Neural progenitor cell (in vitro differentiated cells): ENCODE measurements around the gene OFD1. TPM values are rescaled to one million over a fixed set of nuclear protein-coding genes. Genes with fewer than 3 reads are reported as not detected.

Source experiments
- DNase-seq: peaks from one replicate; pipeline ENCODE4 v3.0.0-alpha.2; 2016; ENCODE audit warnings: low spot score
- H2AFZ ChIP-seq: fragments of 200-600 bp; sonication (generic); replicated peaks from 2 replicates; pipeline ENCODE4 v1.6.1; 2016; ENCODE audit warnings: antibody characterized with exemption
- H3F3A ChIP-seq: fragments of 200-600 bp; sonication (generic); 2 replicates; pipeline ENCODE4 v1.6.1; 2016; ENCODE audit warnings: antibody characterized with exemption, low read depth
- H3K27ac ChIP-seq: fragments of 200-600 bp; sonication (generic); 2 replicates; pipeline ENCODE4 v1.5.1; 2016; ENCODE audit warnings: mild to moderate bottlenecking
- H3K27me3 ChIP-seq: fragments of 200-600 bp; sonication (generic); 2 replicates; pipeline ENCODE4 v1.6.1; 2016; ENCODE audit warnings: mild to moderate bottlenecking, moderate library complexity
- H3K36me3 ChIP-seq: fragments of 200-600 bp; sonication (generic); 2 replicates; pipeline ENCODE4 v1.5.1; 2016
- H3K4me1 ChIP-seq: fragments of 200-600 bp; sonication (generic); 2 replicates; pipeline ENCODE4 v1.6.1; 2016; ENCODE audit warnings: mixed run types
- H3K4me2 ChIP-seq: fragments of 200-600 bp; sonication (generic); 2 replicates; pipeline ENCODE4 v1.6.1; 2016
- H3K4me3 ChIP-seq: fragments of 200-600 bp; sonication (generic); 2 replicates; pipeline ENCODE4 v1.5.1; 2016
- H3K79me2 ChIP-seq: fragments of 200-600 bp; sonication (generic); 2 replicates; pipeline ENCODE4 v1.6.1; 2016; ENCODE audit warnings: low read depth
- H3K9ac ChIP-seq: fragments of 200-600 bp; sonication (generic); 2 replicates; pipeline ENCODE4 v1.6.1; 2016
- H3K9me3 ChIP-seq: fragments of 200-600 bp; sonication (generic); 2 replicates; pipeline ENCODE4 v1.5.1; 2016; ENCODE audit warnings: low read depth
- H4K20me1 ChIP-seq: fragments of 200-600 bp; sonication (generic); 2 replicates; pipeline ENCODE4 v1.6.1; 2016; ENCODE audit warnings: low read depth
- H3K27ac Mint-ChIP-seq: 3 replicates; pipeline ENCODE4 v1.8.0; 2021; ENCODE audit warnings: mixed read lengths
- H3K27me3 Mint-ChIP-seq: 2 replicates; pipeline ENCODE4 v1.8.0; 2022; ENCODE audit warnings: low read depth, mild to moderate bottlenecking, inconsistent platforms, moderate library complexity, mixed read lengths; ENCODE audit not compliant: insufficient read depth
- H3K36me3 Mint-ChIP-seq: 3 replicates; pipeline ENCODE4 v1.8.0; 2021; ENCODE audit warnings: mixed read lengths
- H3K4me1 Mint-ChIP-seq: 3 replicates; pipeline ENCODE4 v1.8.0; 2021; ENCODE audit warnings: mixed read lengths
- H3K4me3 Mint-ChIP-seq: 3 replicates; pipeline ENCODE4 v1.8.0; 2021; ENCODE audit warnings: mild to moderate bottlenecking, moderate library complexity, mixed read lengths
- H3K9me3 Mint-ChIP-seq: 3 replicates; pipeline ENCODE4 v1.8.0; 2020; ENCODE audit warnings: mixed read lengths
- CTCF ChIP-seq: fragments of 200-600 bp; sonication (generic); IDR thresholded peaks from 2 replicates; pipeline ENCODE4 v1.5.1; 2017; ENCODE audit warnings: antibody characterized with exemption, mild to moderate bottlenecking
- EZH2 ChIP-seq: fragments of 200-600 bp; sonication (generic); IDR thresholded peaks from 2 replicates; pipeline ENCODE4 v1.6.1; 2017; ENCODE audit warnings: antibody characterized with exemption, mild to moderate bottlenecking, moderate library complexity
- EZH2phosphoT487 ChIP-seq: fragments of 200-600 bp; sonication (generic); IDR thresholded peaks from 2 replicates; pipeline ENCODE4 v1.6.1; 2017; ENCODE audit warnings: antibody characterized with exemption
- total RNA-seq: library from RNA; depleted of rRNA; stranded (reverse); fragments of >200 nt; gene quantifications from 2 replicates; pipeline ENCODE4 v1.2.3, GENCODE V29; 2015; ENCODE audit warnings: low replicate concordance

Gene OFD1
- total RNA-seq, 1 donor from 2014 or later, result 36.0 TPM

GRCh38 chrX:13703135-13703534 lies 31.4 kb upstream of the OFD1 start:
- peaks cover 9% of the 10 kb centered on the region for H3K4me1 ChIP-seq
- peaks cover 2% of the 10 kb centered on the region for H3K9me3 Mint-ChIP-seq
- no peak overlapping the region for H3K27ac ChIP-seq
- H3K4me3 ChIP-seq, result no peak overlapping the region
- no peaks in the 10 kb centered on the region for H3F3A ChIP-seq
- H2AFZ ChIP-seq, result no peak overlapping the region
- H3K36me3 ChIP-seq, result no peaks in the 10 kb centered on the region
- no peaks in the 10 kb centered on the region for H3K4me1 Mint-ChIP-seq
- no peaks in the 10 kb centered on the region for H3K27me3 ChIP-seq
- H3K27ac Mint-ChIP-seq, result no peak overlapping the region
- peaks cover 9% of the 10 kb centered on the region for H3K36me3 Mint-ChIP-seq
- TF ChIP-seq EZH2phosphoT487, result no peak
- H3K9me3 ChIP-seq, result no peaks in the 10 kb centered on the region
- H3K4me3 Mint-ChIP-seq, result no peak overlapping the region
- peaks cover 73% of the 10 kb centered on the region for H3K79me2 ChIP-seq
- H3K4me2 ChIP-seq, result no peak overlapping the region
- no peak for DNase-seq
- H4K20me1 ChIP-seq, result peaks cover 67% of the 10 kb centered on the region
- no peak overlapping the region for H3K9ac ChIP-seq
- no peaks in the 10 kb centered on the region for H3K27me3 Mint-ChIP-seq

- no peaks in the 10 kb centered on the region for H3K27me3 ChIP-seq
- DNase-seq, result no peak
- H3K36me3 ChIP-seq, result no peaks in the 10 kb centered on the region
- Mint-ChIP-seq H3K27me3 (no peaks in the 10 kb centered on the region), H3K36me3 (peaks cover 9% of the 10 kb centered on the region), H3K27ac (no peak overlapping the region), H3K9me3 (peaks cover 2% of the 10 kb centered on the region), H3K4me1 (no peaks in the 10 kb centered on the region), H3K4me3 (no peak overlapping the region)
- H4K20me1 ChIP-seq, result peaks cover 62% of the 10 kb centered on the region
- H2AFZ ChIP-seq, result no peak overlapping the region
- no peak overlapping the region for H3K27ac ChIP-seq
- H3K9ac ChIP-seq, result no peak overlapping the region
- no peaks in the 10 kb centered on the region for H3K9me3 ChIP-seq
- no peak overlapping the region for H3K4me3 ChIP-seq
- TF ChIP-seq EZH2phosphoT487 (no peak), CTCF (no peak), EZH2 (no peak)
- peaks cover 9% of the 10 kb centered on the region for H3K4me1 ChIP-seq
- H3K4me2 ChIP-seq, result no peak overlapping the region
- peaks cover 68% of the 10 kb centered on the region for H3K79me2 ChIP-seq
- H3F3A ChIP-seq, result no peaks in the 10 kb centered on the region
Observed at GRCh38 chrX:13703589-13703988, 31.0 kb upstream of the OFD1 start.

GRCh38 chrX:13711141-13711540 lies 23.4 kb upstream of the OFD1 start:
- Mint-ChIP-seq H3K4me1 (no peaks in the 10 kb centered on the region), H3K4me3 (no peak overlapping the region), H3K27me3 (peaks cover 2% of the 10 kb centered on the region), H3K27ac (no peak overlapping the region), H3K9me3 (peaks cover 4% of the 10 kb centered on the region), H3K36me3 (peaks cover 28% of the 10 kb centered on the region)
- Histone ChIP-seq H2AFZ (no peak overlapping the region), H3K79me2 (peaks cover 3% of the 10 kb centered on the region), H3K9me3 (no peaks in the 10 kb centered on the region), H3K27me3 (no peaks in the 10 kb centered on the region), H4K20me1 (peaks cover 8% of the 10 kb centered on the region), H3K4me2 (no peak overlapping the region), H3K4me3 (no peak overlapping the region), H3K4me1 (no peaks in the 10 kb centered on the region), H3F3A (no peaks in the 10 kb centered on the region), H3K27ac (no peak overlapping the region), H3K9ac (no peak overlapping the region), H3K36me3 (peaks cover 5% of the 10 kb centered on the region)
- no peak for TF ChIP-seq EZH2phosphoT487
- no peak for TF ChIP-seq CTCF
- no peak for TF ChIP-seq EZH2
- DNase-seq, result no peak

- no peak overlapping the region for H3K27ac Mint-ChIP-seq
- H3K27me3 ChIP-seq, result no peaks in the 10 kb centered on the region
- DNase-seq, result no peak
- H3K27me3 Mint-ChIP-seq, result no peaks in the 10 kb centered on the region
- H3F3A ChIP-seq, result no peaks in the 10 kb centered on the region
- no peak overlapping the region for H3K9ac ChIP-seq
- H3K36me3 ChIP-seq, result peaks cover 5% of the 10 kb centered on the region
- peaks cover 23% of the 10 kb centered on the region for H3K4me1 Mint-ChIP-seq
- H4K20me1 ChIP-seq, result no peaks in the 10 kb centered on the region
- H3K4me3 Mint-ChIP-seq, result no peak overlapping the region
- H3K79me2 ChIP-seq, result no peaks in the 10 kb centered on the region
- H3K27ac ChIP-seq, result no peak overlapping the region
- H3K4me3 ChIP-seq, result no peak overlapping the region
- peaks cover 25% of the 10 kb centered on the region for H3K36me3 Mint-ChIP-seq
- no peak for TF ChIP-seq EZH2
- no peak for TF ChIP-seq EZH2phosphoT487
- TF ChIP-seq CTCF, result no peak
- H3K9me3 Mint-ChIP-seq, result peaks cover 4% of the 10 kb centered on the region
- H2AFZ ChIP-seq, result no peak overlapping the region
- no peak overlapping the region for H3K4me2 ChIP-seq
- H3K4me1 ChIP-seq, result no peaks in the 10 kb centered on the region
- H3K9me3 ChIP-seq, result no peaks in the 10 kb centered on the region
Observed at GRCh38 chrX:13716455-13716854, 18.1 kb upstream of the OFD1 start.
